K562 (cell line): Measurements from ENCODE around the gene GSTO2. TPM values are rescaled to one million over a fixed set of nuclear protein-coding genes. Genes with fewer than 3 reads are reported as not detected.

Experiments used
- ATF1 ChIP-seq, 2 experiments: fragments of 450-650 bp in 1 of 2; IDR thresholded peaks; 2 replicates each; pipeline ENCODE4 v1.6.1; 2016; ENCODE audit warnings: missing compliant biosample characterization in 1 of 2, missing genetic modification characterization in 1 of 2
- CHD7 ChIP-seq: fragments of 200-600 bp; sonication (generic); IDR thresholded peaks from one replicate; pipeline ENCODE4 v1.6.1; 2012; ENCODE audit warnings: mild to moderate bottlenecking, low read depth, low read length, inconsistent platforms
- E2F8 ChIP-seq: fragments of 450-650 bp; IDR thresholded peaks from 2 replicates; pipeline ENCODE4 v1.7.1; 2018; ENCODE audit warnings: mild to moderate bottlenecking, low read depth; ENCODE audit not compliant: partially characterized antibody
- EP300 ChIP-seq: IDR thresholded peaks from 2 replicates; pipeline ENCODE4 v1.6.1; 2012; ENCODE audit warnings: low read length, improper control_type of control experiment
- HMGN3 ChIP-seq: IDR thresholded peaks from 2 replicates; pipeline ENCODE4 v1.6.1; 2011; ENCODE audit warnings: borderline replicate concordance, low read depth, mild to moderate bottlenecking, mixed read lengths, low read length; ENCODE audit not compliant: insufficient read length; ENCODE audit errors: extremely low read depth
- SMARCA5 ChIP-seq: fragments of 450-650 bp; IDR thresholded peaks from 2 replicates; pipeline ENCODE4 v1.6.1; 2016
- ZNF232 ChIP-seq: sonication (generic); formaldehyde crosslinking; IDR thresholded peaks from 2 replicates; pipeline ENCODE4 v1.8.0; 2022; ENCODE audit warnings: mild to moderate bottlenecking, missing genetic modification reagents
- polyA plus RNA-seq, 8 experiments: library from polyadenylated mRNA; depleted of rRNA in 4 of 8; stranded (reverse) in 5 of 8; unstranded in 3 of 8; fragments of >200 nt; fragmentation: Nextera tagmentation in 2 of 8; fragmentation: Illumina TruSeq in 1 of 8; extraction: Ambion mirVana in 2 of 8; extraction: Trizol in 1 of 8; gene quantifications; 2 replicates each; pipeline versions ENCODE4 v1.2.1 to v1.2.3, GENCODE V29; 2011 to 2014; ENCODE audit warnings: inconsistent platforms in 1 of 8, missing spikeins in 1 of 8
- total RNA-seq, 7 experiments: library from RNA; depleted of rRNA in 6 of 7; stranded (reverse); fragments of >200 nt in 6 of 7; fragmentation: Illumina TruSeq in 2 of 7; extraction: Trizol in 2 of 7; gene quantifications; 2 replicates each; pipeline versions ENCODE4 v1.2.1 to v1.2.3, GENCODE V29; 2011 to 2021; ENCODE audit warnings: low replicate concordance in 1 of 7
- TF ChIP-seq, protein P1 (sequence below): fragments of 450-650 bp; IDR thresholded peaks from 2 replicates; pipeline ENCODE4 v1.6.1; 2017; ENCODE audit warnings: antibody characterized with exemption
- TF ChIP-seq, protein P2 (sequence below): IDR thresholded peaks from 2 replicates; pipeline ENCODE4 v1.6.1; 2014; ENCODE audit warnings: antibody characterized with exemption

The GSTO2 gene
- total and polyA plus RNA-seq, 9 of the 15 experiments (the other 6 are each of a cell fraction or from before 2014, with no cell fraction given) = 0.18 to 1.8 (median 0.90) TPM

DNA sequence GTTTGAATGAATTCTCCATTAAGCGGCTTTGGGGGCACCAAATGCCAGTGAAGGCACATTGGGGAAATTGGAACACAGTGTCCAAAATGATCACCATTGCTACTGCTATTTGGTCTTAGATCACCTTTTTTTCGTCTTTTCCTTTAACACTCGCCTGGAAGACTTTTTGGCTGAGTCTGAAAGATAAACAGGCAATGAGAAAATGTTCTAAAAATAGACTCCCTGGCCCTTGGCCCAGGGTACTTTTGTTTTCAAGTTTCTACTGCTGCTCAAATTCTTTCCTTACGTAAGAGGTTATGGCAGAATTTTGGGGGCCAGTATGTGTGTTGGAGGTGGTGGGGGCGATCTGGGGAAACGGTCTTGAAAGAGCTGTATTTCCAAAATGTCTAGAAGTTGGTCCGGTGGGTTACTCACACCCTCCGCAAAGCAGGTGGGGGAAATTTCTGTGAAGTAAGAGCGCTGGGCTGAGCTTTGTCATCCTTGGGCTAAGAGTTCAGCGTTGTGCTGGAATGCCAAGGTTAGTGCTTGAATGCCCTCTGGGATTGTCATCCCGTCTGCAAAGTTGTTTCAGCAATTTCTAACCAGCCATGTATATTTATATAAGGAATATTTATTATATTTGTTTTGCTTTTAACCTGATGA lies 70.6 kb downstream of the GSTO2 start (continued):
- TF ChIP-seq ATF1 (CRISPR knock-in tag; IDR thresholded peaks at IDR 0.05) (no peak), ATF1 (tag; IDR thresholded peaks at IDR 0.05) (no peak; the same call in 1 of the 2 replicates), ZNF232 (CRISPR knock-in tag) (no peak), HMGN3 (no peak), EP300 (peak; percentile 16; the same call in 1 of the 2 replicates), CHD7 (no peak), E2F8 (no peak), SMARCA5 (no peak)
- TF ChIP-seq, protein P1, sequence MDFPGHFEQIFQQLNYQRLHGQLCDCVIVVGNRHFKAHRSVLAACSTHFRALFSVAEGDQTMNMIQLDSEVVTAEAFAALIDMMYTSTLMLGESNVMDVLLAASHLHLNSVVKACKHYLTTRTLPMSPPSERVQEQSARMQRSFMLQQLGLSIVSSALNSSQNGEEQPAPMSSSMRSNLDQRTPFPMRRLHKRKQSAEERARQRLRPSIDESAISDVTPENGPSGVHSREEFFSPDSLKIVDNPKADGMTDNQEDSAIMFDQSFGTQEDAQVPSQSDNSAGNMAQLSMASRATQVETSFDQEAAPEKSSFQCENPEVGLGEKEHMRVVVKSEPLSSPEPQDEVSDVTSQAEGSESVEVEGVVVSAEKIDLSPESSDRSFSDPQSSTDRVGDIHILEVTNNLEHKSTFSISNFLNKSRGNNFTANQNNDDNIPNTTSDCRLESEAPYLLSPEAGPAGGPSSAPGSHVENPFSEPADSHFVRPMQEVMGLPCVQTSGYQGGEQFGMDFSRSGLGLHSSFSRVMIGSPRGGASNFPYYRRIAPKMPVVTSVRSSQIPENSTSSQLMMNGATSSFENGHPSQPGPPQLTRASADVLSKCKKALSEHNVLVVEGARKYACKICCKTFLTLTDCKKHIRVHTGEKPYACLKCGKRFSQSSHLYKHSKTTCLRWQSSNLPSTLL = no peak
- TF ChIP-seq, protein P2, sequence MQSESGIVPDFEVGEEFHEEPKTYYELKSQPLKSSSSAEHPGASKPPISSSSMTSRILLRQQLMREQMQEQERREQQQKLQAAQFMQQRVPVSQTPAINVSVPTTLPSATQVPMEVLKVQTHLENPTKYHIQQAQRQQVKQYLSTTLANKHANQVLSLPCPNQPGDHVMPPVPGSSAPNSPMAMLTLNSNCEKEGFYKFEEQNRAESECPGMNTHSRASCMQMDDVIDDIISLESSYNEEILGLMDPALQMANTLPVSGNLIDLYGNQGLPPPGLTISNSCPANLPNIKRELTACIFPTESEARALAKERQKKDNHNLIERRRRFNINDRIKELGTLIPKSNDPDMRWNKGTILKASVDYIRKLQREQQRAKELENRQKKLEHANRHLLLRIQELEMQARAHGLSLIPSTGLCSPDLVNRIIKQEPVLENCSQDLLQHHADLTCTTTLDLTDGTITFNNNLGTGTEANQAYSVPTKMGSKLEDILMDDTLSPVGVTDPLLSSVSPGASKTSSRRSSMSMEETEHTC = no peak
